Measurements from ENCODE around the gene ARMH3.
"Not testable (repeated sequence)": the region's sequence is repeated elsewhere in the genome, so short reads cannot be mapped to it uniquely, and the experiment has no call there.

The ARMH3 gene

GRCh38 chr10:101993221-101993620, 62.8 kb downstream of the ARMH3 start:
- DNase-seq (ENCODE audit: low spot score): no peak

GRCh38 chr10:101987136-101987535, 68.8 kb downstream of the ARMH3 start:
- no peak for DNase-seq (ENCODE audit: low spot score)

- DNase-seq (ENCODE audit: low spot score): no peak
These were observed 69.4 kb downstream of the ARMH3 start for GRCh38 chr10:101986624-101986971.

GRCh38 chr10:101980677-101981076, 75.3 kb downstream of the ARMH3 start:
- DNase-seq (ENCODE audit: low spot score): not testable (repeated sequence)

GRCh38 chr10:101974091-101974971, 81.6 kb downstream of the ARMH3 start:
- DNase-seq (ENCODE audit: low spot score): no peak

GRCh38 chr10:101972761-101973160, 83.2 kb downstream of the ARMH3 start:
- no peak for DNase-seq (ENCODE audit: low spot score)

GRCh38 chr10:101969412-101969922, 86.5 kb downstream of the ARMH3 start:
- DNase-seq (ENCODE audit: low spot score): no peak

GRCh38 chr10:101968940-101969321, 87.0 kb downstream of the ARMH3 start:
- DNase-seq (ENCODE audit: low spot score): no peak

GRCh38 chr10:101968286-101968939, 87.6 kb downstream of the ARMH3 start:
- no peak for DNase-seq (ENCODE audit: low spot score)

- no peak for DNase-seq (ENCODE audit: low spot score)
These were observed 88.3 kb downstream of the ARMH3 start for GRCh38 chr10:101967713-101968112.

GRCh38 chr10:101967119-101967518, 88.9 kb downstream of the ARMH3 start:
- no peak for DNase-seq (ENCODE audit: low spot score)

GRCh38 chr10:101965075-101965765, 90.8 kb downstream of the ARMH3 start:
- DNase-seq (ENCODE audit: low spot score): no peak

- no peak for DNase-seq (ENCODE audit: low spot score)
These were observed 94.1 kb downstream of the ARMH3 start for GRCh38 chr10:101961591-101962498.

GRCh38 chr10:101960879-101961395, 95.0 kb downstream of the ARMH3 start:
- DNase-seq (ENCODE audit: low spot score): no peak

GRCh38 chr10:101959346-101959916, 96.5 kb downstream of the ARMH3 start:
- DNase-seq (ENCODE audit: low spot score): no peak

- DNase-seq (ENCODE audit: low spot score): no peak
These were observed 97.3 kb downstream of the ARMH3 start for GRCh38 chr10:101958691-101959090.

- DNase-seq (ENCODE audit: low spot score): no peak
These were observed 99.1 kb downstream of the ARMH3 start for GRCh38 chr10:101956898-101957297.

- DNase-seq (ENCODE audit: low spot score): no peak
These were observed 99.9 kb downstream of the ARMH3 start for GRCh38 chr10:101956117-101956516.

GRCh38 chr10:101952191-101952590, 103.8 kb downstream of the ARMH3 start:
- DNase-seq (ENCODE audit: low spot score): no peak

- DNase-seq (ENCODE audit: low spot score): no peak
These were observed 105.8 kb downstream of the ARMH3 start for GRCh38 chr10:101950213-101950612.

GRCh38 chr10:101941871-101942270, 114.1 kb downstream of the ARMH3 start:
- DNase-seq (ENCODE audit: low spot score): no peak
